HCEC 1CT (cell line): ENCODE data around the gene TTC24.
"Not testable (repeated sequence)": the region's sequence is repeated elsewhere in the genome, so short reads cannot be mapped to it uniquely, and the experiment has no call there.

Experiments used
- DNase-seq: peaks from one replicate; pipeline ENCODE4 v3.0.0-alpha.2; 2017

The TTC24 gene

DNA sequence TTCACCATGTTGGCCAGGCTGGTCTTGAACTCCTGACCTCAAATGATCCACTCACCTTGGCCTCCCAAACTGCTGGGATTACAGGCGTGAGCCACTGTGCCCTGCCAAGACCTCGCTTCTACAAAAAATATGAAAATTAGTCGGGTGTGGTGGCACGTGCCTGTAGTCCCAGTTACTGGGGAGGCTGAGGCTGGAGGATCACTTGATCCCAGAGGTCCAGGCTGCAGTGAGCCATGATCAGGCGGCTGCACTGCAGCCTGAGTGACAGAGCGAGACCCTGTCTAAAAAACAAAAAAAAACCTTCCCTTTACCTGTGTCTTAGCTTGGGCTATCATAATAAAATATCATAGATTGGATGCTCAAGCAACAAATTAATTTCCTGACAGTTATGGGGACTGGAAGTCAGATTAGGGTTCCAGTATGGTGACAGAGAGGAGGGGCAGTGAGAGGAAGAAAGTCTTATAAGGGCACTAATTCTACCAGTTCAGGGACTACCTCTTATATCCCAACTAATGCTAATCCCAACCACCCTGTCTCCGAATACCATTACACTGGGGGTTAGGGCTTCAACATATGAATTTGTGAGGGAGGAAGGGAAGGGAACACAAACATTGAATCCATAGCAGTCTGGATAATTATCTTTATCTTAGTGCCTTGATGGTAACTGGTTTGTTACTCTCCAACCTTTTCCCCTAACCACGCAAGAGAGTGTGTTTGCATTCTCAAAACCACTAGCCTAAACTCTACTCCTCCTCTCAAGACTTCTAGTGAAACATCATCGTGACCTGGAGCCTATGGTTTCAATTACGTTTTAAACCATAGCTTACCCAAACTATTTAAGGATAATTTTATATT is 11.0 kb downstream of the TTC24 start:
- DNase-seq: no peak

DNA sequence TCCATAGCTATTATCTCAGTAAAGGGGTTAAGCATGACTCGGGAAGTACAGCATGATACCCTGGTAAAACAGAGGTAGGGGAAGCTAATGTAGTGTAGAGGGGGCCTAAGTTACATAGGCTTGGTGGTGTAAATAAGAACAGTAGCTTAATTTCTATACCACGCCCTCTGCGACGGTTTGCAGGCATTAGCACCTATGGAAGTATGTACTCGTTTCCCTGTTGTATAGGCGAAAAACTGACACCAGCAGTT is 11.6 kb downstream of the TTC24 start:
- DNase-seq: no peak

GRCh38 chr1:156591432-156592157 is 12.1 kb downstream of the TTC24 start, which contains the start of gene NAXE:
Gene NAXE, plus strand, starts transcription at chr1:156591776. Its CDS starts 29 bp downstream, at chr1:156591805.
- peak; percentile 70 for DNase-seq

- no peak for DNase-seq
These were observed 12.8 kb downstream of the TTC24 start for GRCh38 chr1:156592158-156592909.

- no peak for DNase-seq
These were observed 13.6 kb downstream of the TTC24 start for GRCh38 chr1:156592910-156593660.

DNA sequence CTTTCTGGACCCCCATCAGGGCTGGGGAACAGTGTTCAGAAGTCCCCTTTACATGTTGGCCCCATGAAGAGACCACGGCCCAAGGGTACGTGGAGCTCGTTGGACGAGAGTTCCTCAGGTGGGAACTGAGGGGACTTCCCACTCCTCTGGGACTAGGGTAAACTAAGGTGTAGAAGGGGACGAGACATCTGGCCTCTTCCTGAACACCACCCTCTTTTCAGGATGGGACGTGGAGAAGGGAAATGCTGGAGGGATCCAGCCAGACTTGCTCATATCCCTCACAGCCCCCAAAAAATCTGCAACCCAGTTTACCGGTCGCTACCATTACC is 14.1 kb downstream of the TTC24 start:
- no peak for DNase-seq

DNA sequence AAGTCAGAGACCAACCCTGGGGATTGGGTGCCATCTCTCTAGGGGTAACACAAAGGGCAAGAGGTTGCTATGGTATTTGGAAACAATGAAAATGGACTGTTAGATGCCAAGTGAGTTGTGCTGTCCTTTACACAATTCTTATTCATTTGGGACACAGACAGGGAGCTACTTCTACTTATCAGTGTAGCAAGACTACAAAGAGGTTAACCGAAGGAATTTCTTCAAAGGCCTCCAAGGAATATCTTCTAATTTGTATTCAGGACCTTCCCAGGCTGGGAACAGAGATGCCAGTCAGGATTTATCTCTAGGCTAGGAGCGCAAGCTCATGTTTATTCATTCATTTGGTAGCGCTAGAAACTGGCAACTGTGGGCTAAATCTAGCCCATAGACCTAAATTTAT is 14.7 kb downstream of the TTC24 start:
- DNase-seq: no peak

DNA sequence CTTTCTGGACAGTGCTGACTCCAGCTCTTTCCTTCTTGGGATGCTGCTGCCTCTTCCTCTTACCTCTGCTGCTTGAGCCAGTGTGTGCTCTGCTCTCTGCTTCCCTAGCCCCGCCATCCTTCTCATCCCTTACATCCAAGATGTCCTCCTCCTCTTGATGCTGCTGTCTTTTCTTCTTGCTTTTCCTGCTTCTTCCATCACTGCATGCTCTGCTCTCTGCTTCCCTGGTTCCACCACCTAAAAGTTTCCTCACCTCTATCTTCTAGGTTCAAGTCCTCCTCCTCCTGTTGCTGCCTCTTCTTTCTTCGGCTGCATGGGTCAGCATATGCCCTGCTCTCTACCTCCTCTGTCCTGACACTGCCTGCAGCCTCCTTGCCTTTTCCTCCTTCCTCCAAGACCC is 15.5 kb downstream of the TTC24 start:
- no peak for DNase-seq

DNA sequence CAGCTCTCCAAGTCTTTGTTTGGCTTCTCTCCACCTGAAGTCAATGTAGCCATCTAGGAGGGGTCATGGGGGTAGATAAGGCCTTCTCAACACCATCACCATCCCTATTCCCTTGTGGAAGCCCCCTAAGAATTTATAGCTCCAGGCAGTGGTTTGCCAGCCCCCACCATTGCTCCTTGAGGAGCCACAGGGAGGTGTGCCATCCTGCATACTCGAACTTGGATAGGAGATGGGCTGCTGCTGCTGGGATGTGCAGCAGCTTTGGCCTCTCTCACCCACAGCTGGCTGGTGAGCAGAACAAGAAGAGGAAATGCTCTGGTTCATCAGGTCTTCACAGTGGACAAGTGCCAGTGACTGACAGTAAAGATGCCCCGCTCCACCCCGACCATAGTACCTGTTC is 16.9 kb downstream of the TTC24 start:
- no peak for DNase-seq

DNA sequence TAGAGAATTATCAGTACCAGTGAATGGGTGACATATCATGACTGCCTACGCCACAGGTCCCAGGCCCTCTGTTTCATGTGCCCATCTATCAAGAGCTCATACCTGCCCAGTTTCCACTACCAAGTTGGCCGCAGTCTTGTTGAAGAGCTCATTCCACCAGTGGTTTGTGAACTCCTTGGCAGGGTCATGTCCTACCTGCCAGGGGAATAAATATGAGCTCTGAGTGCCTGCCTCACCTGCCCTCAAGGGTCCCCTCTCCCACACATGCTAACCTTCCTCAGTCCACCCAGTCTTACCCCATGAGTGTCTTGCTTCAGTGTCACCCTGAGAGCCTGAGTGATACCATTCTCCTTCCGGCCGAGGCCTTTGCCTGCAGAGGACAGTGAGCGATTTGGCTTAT is 18.6 kb downstream of the TTC24 start:
- no peak for DNase-seq

DNA sequence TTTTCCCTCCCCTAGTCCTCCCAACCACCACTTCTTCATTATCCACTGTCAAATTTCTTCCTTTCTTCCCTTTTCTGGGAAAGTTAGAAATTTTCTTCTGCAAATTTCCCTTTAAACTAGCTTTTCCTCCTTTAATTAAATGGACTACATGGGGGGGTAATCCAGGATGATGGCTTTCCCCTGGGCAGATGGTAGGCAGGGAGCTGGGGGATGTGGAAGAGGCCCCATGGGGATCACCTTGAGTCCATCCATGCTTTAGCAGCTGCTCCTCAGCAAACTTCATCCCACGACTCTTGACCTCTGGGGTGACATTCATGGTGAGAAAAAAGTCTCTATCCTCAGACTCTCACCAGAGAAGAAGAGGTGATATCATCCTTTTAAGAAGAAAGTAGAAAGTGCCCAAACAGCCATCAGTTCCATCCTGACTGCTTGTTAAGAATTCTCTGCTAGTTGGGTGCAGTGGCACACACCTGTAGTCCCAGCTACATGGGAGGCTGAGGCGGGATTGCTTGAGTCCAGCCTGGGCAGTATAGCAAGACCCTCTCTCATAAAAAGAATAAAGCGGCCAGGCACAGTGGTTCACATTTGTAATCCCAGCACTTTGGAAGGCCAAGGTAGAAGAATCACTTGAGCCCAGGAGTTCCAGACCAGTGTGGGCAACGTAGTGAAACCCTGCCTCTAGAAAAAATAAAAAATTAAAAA is 19.4 kb downstream of the TTC24 start:
- DNase-seq: no peak

GRCh38 chr1:156599811-156600210 is 20.3 kb downstream of the TTC24 start:
- no peak for DNase-seq

- DNase-seq: no peak
These were observed 21.2 kb downstream of the TTC24 start for GRCh38 chr1:156600733-156601121.

DNA sequence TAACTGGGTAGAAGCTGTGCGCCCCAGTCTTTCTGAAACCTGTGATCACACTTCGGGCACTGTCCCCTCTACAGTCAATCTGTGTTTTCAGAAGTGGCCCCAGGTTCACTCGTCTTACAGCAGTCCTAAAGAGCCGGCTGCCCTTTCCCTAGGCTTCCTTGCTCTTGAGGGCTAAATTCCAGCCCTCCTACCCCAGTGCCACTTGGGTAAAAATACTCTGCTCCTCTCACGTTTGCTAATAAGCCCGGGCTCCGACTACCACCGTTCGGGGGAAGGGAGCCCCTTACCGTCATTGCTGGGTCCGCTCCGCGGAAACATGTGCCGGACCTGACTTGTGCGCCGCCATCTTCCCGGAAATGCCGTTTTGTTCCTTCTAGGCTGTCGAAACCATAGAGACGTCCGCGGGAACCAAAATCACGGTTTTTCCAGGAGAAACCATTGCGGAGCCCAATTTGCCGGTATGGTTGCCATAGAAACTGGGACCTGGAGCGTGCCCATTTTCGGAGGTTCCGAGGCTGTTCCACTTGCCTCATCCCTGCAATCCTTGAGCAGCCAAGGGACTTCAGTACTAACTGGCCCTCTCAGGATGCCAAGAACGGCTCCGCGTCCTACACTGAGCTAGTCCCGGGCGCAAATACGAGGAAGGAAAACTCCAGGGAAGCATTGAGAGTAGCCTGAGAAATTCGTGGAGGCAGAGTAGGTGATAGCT is 21.8 kb downstream of the TTC24 start, which contains the start of gene GPATCH4:
GPATCH4 (minus strand) TSS at position 358 of the 709 bp plus-strand sequence.
- peak; percentile 93 for DNase-seq

- DNase-seq: no peak
These were observed 22.4 kb downstream of the TTC24 start for GRCh38 chr1:156601892-156602291.

DNA sequence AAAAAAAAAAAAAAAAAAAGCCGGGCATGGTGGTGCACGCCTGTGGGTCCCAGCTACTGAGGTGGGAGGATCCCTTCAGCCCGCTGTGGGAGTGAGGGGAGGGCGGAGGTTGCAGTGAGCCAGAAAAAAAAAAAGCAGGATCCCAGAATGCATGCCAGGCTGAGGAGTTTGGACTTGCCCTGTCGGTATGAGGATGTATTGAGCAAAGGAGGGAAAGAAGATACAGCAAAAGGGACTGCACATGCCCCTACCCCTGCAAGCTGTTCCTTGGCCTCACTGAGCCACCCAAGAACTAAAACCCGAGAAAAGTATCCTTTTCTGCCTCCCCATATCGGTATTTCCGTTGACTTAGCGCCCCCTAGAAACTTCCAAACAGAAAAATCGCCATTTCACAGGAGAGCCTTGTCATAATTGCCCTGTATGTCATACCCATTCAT is 23.1 kb downstream of the TTC24 start:
- DNase-seq: no peak

DNA sequence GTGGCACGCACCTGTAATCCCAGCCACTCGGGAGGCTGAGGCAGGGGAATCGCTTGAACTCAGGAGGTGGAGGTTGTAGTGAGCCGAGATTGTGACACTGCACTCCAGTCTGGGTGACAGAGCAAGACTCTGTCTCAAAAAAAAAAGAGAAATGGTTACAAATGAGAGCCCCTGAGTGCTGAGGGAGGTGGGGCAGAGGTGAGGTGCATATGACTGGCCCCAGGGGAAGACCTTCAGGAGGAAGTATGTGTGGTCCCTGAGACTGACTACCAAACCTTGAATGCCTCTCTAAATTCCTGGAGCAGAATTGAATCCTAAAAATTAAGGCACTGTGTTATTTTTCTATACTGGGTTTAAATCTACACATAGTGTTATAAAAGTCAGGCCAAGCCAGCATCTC is 27.8 kb downstream of the TTC24 start:
- not testable (repeated sequence) for DNase-seq

DNA sequence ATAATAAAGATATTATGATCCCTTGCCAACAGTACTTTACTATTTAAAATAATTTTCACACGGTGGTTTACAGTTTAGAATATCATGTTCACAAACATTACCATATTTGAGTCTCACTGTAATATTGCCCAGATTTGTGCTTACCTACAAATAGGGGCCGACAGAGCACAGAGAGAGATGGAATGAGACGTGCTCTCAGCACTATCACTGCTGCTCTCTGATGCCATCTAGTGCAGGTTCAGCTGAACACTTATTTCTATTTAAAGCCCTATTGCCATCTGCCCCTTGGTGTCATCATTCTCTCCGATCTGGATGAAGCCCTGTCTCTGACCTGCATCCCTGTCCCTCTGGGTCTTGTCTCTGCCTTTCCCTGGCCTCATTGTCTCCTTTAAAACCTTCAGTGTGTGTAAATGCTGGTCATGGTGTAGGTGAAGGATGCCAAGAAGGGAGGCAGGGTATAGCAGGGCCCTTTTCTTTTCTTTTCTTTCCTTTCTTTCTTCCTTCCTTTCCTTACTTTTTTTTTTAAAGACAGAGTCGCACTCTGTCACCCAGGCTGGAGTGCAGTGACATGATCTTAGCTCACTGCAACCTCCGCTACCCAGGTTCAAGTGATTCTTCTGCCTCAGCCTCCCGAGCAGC is 28.6 kb downstream of the TTC24 start:
- DNase-seq: peak; percentile 71

- DNase-seq: no peak
These were observed 29.5 kb downstream of the TTC24 start for GRCh38 chr1:156608981-156609380.

DNA sequence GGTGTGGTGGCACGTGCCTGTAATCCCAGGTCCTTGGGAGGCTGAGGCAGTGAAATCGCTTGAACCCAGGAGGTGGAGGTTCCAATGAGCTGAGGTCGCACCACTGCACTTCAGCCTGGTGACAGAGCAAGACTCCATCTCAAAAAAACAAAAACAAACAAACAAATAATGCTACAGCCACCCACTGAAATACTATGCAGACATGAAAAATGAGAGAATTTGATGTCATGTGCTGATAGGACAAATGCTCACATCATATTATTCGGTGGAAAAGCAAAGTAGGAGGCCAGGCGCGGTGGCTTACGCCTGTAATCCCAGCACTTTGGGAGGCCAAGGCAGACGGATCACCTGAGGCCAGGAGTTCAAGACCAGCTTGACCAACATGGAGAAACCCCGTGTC is 30.5 kb downstream of the TTC24 start:
- not testable (repeated sequence) for DNase-seq

DNA sequence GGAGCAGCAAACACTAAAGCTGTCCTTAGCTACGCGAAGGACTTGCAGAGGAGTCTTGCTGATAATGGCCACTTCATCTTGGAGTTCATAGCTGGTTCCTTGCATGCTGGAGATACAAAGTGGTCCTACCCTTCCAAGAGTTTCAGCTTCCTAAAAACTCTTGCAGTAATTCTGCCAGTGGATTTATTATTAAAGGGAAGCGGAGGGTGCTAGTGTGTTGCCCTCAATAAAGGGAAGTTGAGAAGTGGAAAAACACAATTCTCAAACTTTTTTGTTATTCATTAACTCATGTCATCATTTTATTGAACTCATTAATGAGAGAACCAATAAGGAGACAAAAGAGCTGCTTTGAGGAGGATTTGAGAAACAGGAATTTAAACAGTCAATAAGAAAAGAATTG is 33.1 kb downstream of the TTC24 start:
- DNase-seq: no peak
